Stimulated activated CD4-positive, alpha-beta T cell treated with anti-CD3 and anti-CD28 coated beads, Interleukin-4, amount 100 ng/mL, for 24 hours (primary cell): ENCODE data around the gene RRP36.
"Not testable (repeated sequence)": the region's sequence is repeated elsewhere in the genome, so short reads cannot be mapped to it uniquely, and the experiment has no call there.

Experiments used
- DNase-seq: peaks from one replicate; pipeline ENCODE4 v3.0.0-alpha.2; 2020

RRP36 gene

GRCh38 chr6:43040542-43041257, 19.3 kb downstream of the RRP36 start:
- DNase-seq, result no peak

- not testable (repeated sequence) for DNase-seq
Observed at GRCh38 chr6:43041475-43041874, 20.1 kb downstream of the RRP36 start.

DNA sequence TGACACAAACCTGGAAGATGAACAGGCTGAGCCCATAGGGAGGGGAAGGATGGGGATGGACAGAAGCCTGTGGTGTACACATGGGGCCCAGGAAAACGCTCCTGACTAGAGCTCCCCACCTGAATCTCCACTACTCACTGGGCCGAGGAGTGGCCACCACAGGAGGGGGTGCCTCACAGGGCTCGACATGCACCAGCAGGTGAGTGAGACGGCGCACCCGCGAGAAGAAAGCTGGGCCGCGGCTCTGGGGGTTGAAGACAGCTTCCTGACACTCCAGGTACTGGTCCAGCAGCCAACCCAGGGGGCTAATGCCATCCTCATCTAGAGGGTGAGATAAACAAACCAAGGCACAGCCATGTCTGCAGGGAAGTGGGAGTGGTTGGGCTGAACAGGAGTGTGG, 21.9 kb downstream of the RRP36 start:
- no peak for DNase-seq

GRCh38 chr6:43045371-43045930, 24.0 kb downstream of the RRP36 start:
- no peak for DNase-seq

- no peak for DNase-seq
Observed at GRCh38 chr6:43047998-43048397, 26.6 kb downstream of the RRP36 start.

DNA sequence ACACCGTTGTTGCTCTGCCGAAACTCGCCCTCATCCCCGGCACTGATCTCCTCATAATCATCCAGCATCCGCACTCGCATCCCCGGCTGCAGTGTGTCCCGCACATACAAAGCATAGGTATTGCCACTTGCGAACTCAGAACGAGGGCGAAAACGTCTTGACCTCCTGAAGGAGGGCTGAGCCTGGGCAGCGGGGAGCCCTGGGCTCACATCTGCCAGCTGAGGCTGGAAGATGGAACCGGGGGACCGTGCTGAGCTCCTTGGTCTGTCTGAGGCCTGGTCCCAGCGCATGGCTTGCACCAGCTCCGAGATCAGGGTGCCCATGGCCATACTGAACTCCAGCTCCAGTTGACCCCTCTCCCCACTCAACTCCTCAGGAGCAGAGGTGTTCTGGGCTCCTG, 29.6 kb downstream of the RRP36 start:
- DNase-seq, result no peak

DNA sequence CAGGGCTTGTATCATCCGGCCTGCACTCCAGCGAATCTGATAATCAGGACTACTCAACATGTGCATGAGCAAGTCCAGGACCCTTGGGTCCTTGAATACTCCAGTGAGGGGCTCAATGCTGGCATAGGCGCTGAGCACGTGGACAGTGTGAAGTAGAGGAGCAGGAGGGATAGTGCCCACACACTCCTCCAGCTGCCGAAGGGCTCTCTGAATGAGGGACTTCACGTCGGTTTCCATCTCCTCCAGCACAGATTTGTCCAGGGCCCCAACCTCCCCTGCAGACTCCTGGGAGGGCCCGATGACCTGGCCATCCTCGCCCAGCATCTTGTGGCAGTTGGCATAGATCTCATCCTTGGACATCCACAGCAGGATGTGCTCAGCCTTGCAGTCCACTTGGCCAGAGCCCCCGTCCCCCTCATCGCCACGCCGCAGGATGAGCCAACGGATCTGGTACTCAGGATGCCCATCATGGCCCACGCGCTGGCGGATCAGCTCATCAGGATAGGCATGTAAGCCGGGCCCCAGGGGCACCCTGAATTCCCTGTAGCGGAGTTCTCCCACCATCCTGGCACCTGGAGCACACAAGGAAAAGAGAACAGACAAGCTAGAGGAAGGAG, 30.9 kb downstream of the RRP36 start:
- no peak for DNase-seq

GRCh38 chr6:43052842-43053544, 31.6 kb downstream of the RRP36 start:
- DNase-seq, result peak; percentile 23

- peak; percentile 93 for DNase-seq
Observed at GRCh38 chr6:43053545-43054205, 32.3 kb downstream of the RRP36 start, which contains the start of gene CUL7. CUL7 (minus strand) TSS chr6:43053851; CDS start chr6:43052788, 1,063 bp downstream.

- DNase-seq, result no peak
Observed at GRCh38 chr6:43054206-43054943, 33.0 kb downstream of the RRP36 start.

GRCh38 chr6:43055966-43056365, 34.5 kb downstream of the RRP36 start:
- no peak for DNase-seq

DNA sequence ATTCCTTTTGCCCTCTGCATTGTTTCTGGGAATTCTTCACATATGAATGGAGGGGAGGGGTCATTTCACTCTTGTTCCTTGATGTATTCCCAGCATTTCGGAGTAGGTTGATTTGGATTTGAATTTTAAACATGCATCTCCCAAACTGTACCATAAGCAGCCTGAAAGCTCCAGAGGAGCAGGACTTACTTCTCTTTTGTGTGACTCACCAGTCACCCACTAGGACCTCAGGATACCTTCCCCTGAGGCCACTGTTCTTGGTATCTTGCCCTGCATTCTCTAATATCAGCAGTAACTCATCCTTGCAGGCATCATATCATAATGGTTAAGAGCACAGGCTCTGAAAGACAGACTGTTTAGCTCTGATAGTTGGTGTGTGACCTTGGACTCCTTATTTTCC, 37.1 kb downstream of the RRP36 start:
- DNase-seq, result no peak

- peak; percentile 97 for DNase-seq
Observed at GRCh38 chr6:43059168-43060033, 38.0 kb downstream of the RRP36 start, which contains the start of the genes KLC4 and MRPL2. KLC4 (plus strand) TSS chr6:43059631; CDS start chr6:43061336, 1,705 bp downstream. MRPL2 (minus strand) TSS chr6:43059434; CDS start chr6:43059381, 53 bp downstream.

- DNase-seq, result no peak
Observed at GRCh38 chr6:43060034-43060754, 38.8 kb downstream of the RRP36 start.

- no peak for DNase-seq
Observed at GRCh38 chr6:43060755-43061633, 39.6 kb downstream of the RRP36 start.

GRCh38 chr6:43061861-43062260, 40.4 kb downstream of the RRP36 start:
- DNase-seq, result no peak

DNA sequence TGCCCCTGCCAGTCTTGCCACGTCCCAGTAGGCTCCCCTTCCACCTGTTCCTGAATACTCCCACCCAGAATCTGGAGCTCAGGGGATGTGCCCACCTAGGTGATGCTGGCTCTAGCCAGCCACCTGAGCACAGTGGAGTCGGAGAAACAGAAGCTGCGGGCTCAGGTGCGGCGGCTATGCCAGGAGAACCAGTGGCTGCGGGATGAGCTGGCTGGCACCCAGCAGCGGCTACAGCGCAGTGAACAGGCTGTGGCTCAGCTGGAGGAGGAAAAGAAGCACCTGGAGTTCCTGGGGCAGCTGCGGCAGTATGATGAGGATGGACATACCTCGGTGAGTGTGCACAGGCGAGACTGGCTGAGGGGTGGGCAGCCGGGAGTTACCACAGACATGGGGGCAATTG, 41.4 kb downstream of the RRP36 start:
- no peak for DNase-seq

- DNase-seq, result no peak
Observed at GRCh38 chr6:43070028-43070632, 48.7 kb downstream of the RRP36 start.
